ENCODE measurements around the gene MMS22L.

MMS22L gene

GRCh38 chr6:97262676-97263075, 20.3 kb downstream of the MMS22L start:
- TF ChIP-seq, protein P1, sequence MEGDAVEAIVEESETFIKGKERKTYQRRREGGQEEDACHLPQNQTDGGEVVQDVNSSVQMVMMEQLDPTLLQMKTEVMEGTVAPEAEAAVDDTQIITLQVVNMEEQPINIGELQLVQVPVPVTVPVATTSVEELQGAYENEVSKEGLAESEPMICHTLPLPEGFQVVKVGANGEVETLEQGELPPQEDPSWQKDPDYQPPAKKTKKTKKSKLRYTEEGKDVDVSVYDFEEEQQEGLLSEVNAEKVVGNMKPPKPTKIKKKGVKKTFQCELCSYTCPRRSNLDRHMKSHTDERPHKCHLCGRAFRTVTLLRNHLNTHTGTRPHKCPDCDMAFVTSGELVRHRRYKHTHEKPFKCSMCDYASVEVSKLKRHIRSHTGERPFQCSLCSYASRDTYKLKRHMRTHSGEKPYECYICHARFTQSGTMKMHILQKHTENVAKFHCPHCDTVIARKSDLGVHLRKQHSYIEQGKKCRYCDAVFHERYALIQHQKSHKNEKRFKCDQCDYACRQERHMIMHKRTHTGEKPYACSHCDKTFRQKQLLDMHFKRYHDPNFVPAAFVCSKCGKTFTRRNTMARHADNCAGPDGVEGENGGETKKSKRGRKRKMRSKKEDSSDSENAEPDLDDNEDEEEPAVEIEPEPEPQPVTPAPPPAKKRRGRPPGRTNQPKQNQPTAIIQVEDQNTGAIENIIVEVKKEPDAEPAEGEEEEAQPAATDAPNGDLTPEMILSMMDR (IDR thresholded peaks at IDR 0.05; ENCODE audit: extremely low read depth, insufficient read depth, missing control alignments): no peak
- DNase-seq (ENCODE audit: low spot score): no peak
- in situ Hi-C loops (cut with MboI; ENCODE audit: low pct_unique_long_range_greater_than_20kb, low sequenced_read_pairs, unreplicated experiment): no loop called here

DNA sequence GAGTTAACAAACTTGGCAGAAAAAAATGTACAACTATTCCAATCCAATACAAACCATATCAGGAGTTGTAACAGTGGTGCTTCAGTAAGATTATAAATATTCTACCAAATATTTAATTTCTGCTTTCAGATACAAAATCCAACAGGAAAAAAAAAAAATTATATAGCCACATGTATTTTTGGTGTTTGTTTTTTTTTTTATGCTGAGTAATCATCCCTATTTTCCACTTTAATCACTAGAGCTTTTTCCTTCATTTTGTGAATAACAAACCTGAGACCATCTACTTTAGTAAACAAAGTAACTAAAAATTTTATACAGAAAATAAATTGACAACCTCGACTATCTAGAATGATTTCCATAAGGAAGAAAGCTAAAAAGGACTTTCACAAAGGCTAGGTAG, 36.2 kb downstream of the MMS22L start:
- DNase-seq (ENCODE audit: low spot score): no peak
- TF ChIP-seq, protein P1 (IDR thresholded peaks at IDR 0.05; ENCODE audit: extremely low read depth, insufficient read depth, missing control alignments): no peak
- in situ Hi-C loops (cut with MboI; ENCODE audit: low pct_unique_long_range_greater_than_20kb, low sequenced_read_pairs, unreplicated experiment): no loop called here

DNA sequence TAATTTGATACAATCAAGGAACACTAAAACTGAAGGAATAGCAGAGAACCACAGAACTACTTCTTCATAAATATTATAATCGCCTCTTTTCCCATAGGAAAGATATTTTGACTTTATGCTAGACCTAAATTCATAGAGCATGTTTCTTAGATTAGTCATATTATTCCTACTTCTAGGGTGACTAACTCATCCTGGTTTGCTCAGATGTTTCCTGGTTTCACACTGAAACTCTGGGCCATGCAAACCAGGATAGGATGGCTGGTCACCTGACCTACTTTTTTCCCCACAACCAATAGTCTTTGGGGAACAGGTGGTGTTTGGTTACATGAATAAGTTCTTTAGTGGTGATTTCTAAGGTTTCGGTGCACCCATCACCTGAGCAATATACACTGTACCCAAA, 42.8 kb downstream of the MMS22L start:
- TF ChIP-seq, protein P1 (IDR thresholded peaks at IDR 0.05; ENCODE audit: extremely low read depth, insufficient read depth, missing control alignments): no peak
- in situ Hi-C loops (cut with MboI; ENCODE audit: low pct_unique_long_range_greater_than_20kb, low sequenced_read_pairs, unreplicated experiment): no loop called here
- no peak for DNase-seq (ENCODE audit: low spot score)

DNA sequence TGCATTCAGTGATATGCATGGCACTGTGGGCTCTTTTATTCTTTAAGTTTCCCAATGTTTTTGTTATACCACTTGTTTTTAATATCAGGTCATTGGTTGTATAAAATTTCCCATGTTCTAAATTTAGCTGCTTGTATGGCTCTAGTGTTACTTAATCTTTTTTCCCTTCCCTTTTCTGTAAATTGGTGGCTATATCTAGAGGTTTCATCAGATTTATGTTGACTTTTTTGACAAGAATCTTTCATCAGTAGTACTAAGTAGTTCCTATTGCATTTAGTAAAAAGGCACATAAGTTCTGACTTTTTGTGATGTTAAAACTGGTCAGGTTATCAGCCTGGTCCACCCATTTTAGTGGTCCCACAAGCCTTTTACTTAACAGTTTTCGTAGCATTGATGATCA, 51.1 kb downstream of the MMS22L start:
- in situ Hi-C loops (cut with MboI; ENCODE audit: low pct_unique_long_range_greater_than_20kb, low sequenced_read_pairs, unreplicated experiment): no loop called here

DNA sequence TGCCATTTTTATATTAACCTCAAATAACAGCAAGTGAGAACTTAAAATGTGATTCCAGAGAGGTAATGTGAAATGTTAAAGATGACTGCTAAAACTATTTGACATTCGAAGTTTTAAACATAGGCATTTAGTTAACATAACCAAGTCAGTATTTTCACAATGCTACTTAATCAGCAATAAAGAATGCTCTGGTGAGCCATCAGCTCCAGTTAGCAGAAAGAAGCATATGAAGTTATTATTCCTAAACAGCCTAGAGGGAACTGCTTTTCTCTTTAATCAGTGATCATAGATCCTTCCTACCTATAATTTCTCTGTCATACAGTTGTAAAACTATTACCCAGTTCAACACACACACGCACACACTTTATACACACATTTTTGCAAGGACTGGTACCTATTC, 60.1 kb downstream of the MMS22L start:
- DNase-seq (ENCODE audit: low spot score): no peak
- in situ Hi-C loops (cut with MboI; ENCODE audit: low pct_unique_long_range_greater_than_20kb, low sequenced_read_pairs, unreplicated experiment): no loop called here
- TF ChIP-seq, protein P1 (IDR thresholded peaks at IDR 0.05; ENCODE audit: extremely low read depth, insufficient read depth, missing control alignments): no peak

More for the DNA sequence above, 51.1 kb downstream of the MMS22L start:
- DNase-seq (ENCODE audit: low spot score): no peak
- TF ChIP-seq, protein P1 (IDR thresholded peaks at IDR 0.05; ENCODE audit: extremely low read depth, insufficient read depth, missing control alignments): no peak

GRCh38 chr6:97218912-97219311, 64.1 kb downstream of the MMS22L start:
- TF ChIP-seq, protein P1 (IDR thresholded peaks at IDR 0.05; ENCODE audit: extremely low read depth, insufficient read depth, missing control alignments): no peak
- DNase-seq (ENCODE audit: low spot score): no peak
- in situ Hi-C loops (cut with MboI; ENCODE audit: low pct_unique_long_range_greater_than_20kb, low sequenced_read_pairs, unreplicated experiment): no loop called here

All from GM13977 (cell line).